H1 (cell line): ENCODE measurements around the gene FAM240A. TPM values are rescaled to one million over a fixed set of nuclear protein-coding genes. Genes with fewer than 3 reads are reported as not detected.
A peak's percentile ranks its signal among the peaks of the same experiment; 100 is the strongest.

Experiments used
- CTCF ChIA-PET: fragments of 300-600 bp; sonication (Branson Sonifier 250); formaldehyde crosslinking; loops from one replicate; lab custom pipeline; 2021; ENCODE audit not compliant: partially characterized antibody; lab: Charles Lee
- POLR2A ChIA-PET: fragments of 300-600 bp; sonication (Branson Sonifier 250); formaldehyde crosslinking; loops from one replicate; lab custom pipeline; 2021; ENCODE audit warnings: inconsistent platforms; ENCODE audit not compliant: partially characterized antibody; lab: Charles Lee
- DNase-seq, 2 experiments: peaks; one replicate each; pipeline versions ENCODE4 v3.0.0 to v3.0.0-alpha.2; 2010 to 2022; ENCODE audit warnings: low spot score in 2 of 2, low read depth in 1 of 2, mixed read lengths in 1 of 2
- FAIRE-seq: peaks from 2 replicates; lab custom pipeline; 2011; peaks lifted over from hg19 to GRCh38; lab: Jason Lieb, UNC
- H2AFZ ChIP-seq: 2 replicates; pipeline ENCODE4 v1.8.1; 2012; ENCODE audit warnings: low read length, inconsistent platforms
- H2AK5ac ChIP-seq: 2 replicates; pipeline ENCODE4 v1.6.1; 2013; ENCODE audit warnings: low read depth, low read length
- H2BK120ac ChIP-seq: replicated peaks from 2 replicates; pipeline ENCODE3; 2013; ENCODE audit warnings: low read depth, low read length, inconsistent platforms
- H2BK12ac ChIP-seq: 2 replicates; pipeline ENCODE4 v1.6.1; 2013; ENCODE audit warnings: low read depth, low read length
- H2BK15ac ChIP-seq: 2 replicates; pipeline ENCODE4 v1.6.1; 2013; ENCODE audit warnings: low read length
- H2BK20ac ChIP-seq: 2 replicates; pipeline ENCODE4 v1.6.1; 2013; ENCODE audit warnings: low read length
- H2BK5ac ChIP-seq: 2 replicates; pipeline ENCODE4 v1.6.1; 2013; ENCODE audit warnings: low read depth, low read length
- H3K14ac ChIP-seq: 2 replicates; pipeline ENCODE4 v1.6.1; 2013; ENCODE audit warnings: inconsistent platforms; ENCODE audit not compliant: insufficient read length
- H3K18ac ChIP-seq: 2 replicates; pipeline ENCODE4 v1.6.1; 2013; ENCODE audit warnings: low read length; ENCODE audit errors: extremely low read depth
- H3K23ac ChIP-seq: 2 replicates; pipeline ENCODE4 v1.6.1; 2013; ENCODE audit warnings: inconsistent platforms; ENCODE audit not compliant: insufficient read length
- H3K23me2 ChIP-seq: 2 replicates; pipeline ENCODE4 v1.6.1; 2013; ENCODE audit warnings: low read depth, low read length
- H3K27ac ChIP-seq: 2 replicates; pipeline ENCODE4 v1.6.1; 2011; ENCODE audit warnings: low read depth, low read length, inconsistent platforms
- H3K27me3 ChIP-seq, 4 experiments: replicated peaks in 1 of 4; 1 replicate in 1 of 4; 2 replicates in 3 of 4; pipeline versions ENCODE4 v1.6.1 to v1.8.1; 2011 to 2013; ENCODE audit warnings: low read length in 3 of 4, mild to moderate bottlenecking in 3 of 4, inconsistent platforms in 2 of 4, mixed read lengths in 2 of 4, moderate library complexity in 1 of 4; ENCODE audit not compliant: control insufficient read depth in 3 of 4, insufficient read depth in 3 of 4; ENCODE audit errors: extremely low read depth in 1 of 4
- H3K36me3 ChIP-seq, 4 experiments: 2 replicates each; pipeline versions ENCODE4 v1.6.1 to v1.8.1; 2011 to 2013; ENCODE audit warnings: mild to moderate bottlenecking in 4 of 4, low read length in 3 of 4, moderate library complexity in 2 of 4, control low read depth in 1 of 4, inconsistent platforms in 1 of 4; ENCODE audit not compliant: insufficient read depth in 4 of 4, control insufficient read depth in 2 of 4
- H3K4ac ChIP-seq: replicated peaks from 2 replicates; pipeline ENCODE3; 2013; ENCODE audit warnings: low read length, low read depth, mixed read lengths, inconsistent platforms; ENCODE audit not compliant: insufficient read length
- H3K4me1 ChIP-seq, 4 experiments: replicated peaks in 1 of 4; 1 replicate in 1 of 4; 2 replicates in 3 of 4; pipeline versions ENCODE4 v1.6.1 to v1.8.1; 2011 to 2013; ENCODE audit warnings: low read length in 3 of 4, inconsistent platforms in 2 of 4, mixed read lengths in 1 of 4; ENCODE audit not compliant: insufficient read depth in 4 of 4, control insufficient read depth in 3 of 4
- H3K4me2 ChIP-seq, 2 experiments: 2 replicates each; pipeline versions ENCODE4 v1.6.1 to v1.8.1; 2011 to 2013; ENCODE audit warnings: low read depth in 2 of 2, low read length in 2 of 2, control low read depth in 1 of 2, inconsistent platforms in 1 of 2, mild to moderate bottlenecking in 1 of 2; ENCODE audit not compliant: insufficient read depth in 1 of 2
- H3K4me3 ChIP-seq, 4 experiments: fragments of 200-600, 300-600 bp in 1 of 4; sonication (generic), shearing (Covaris generic), sonication (Bioruptor Twin) in 1 of 4; 2 replicates each; pipeline versions ENCODE4 v1.5.1 to v1.8.1; 2011 to 2016; ENCODE audit warnings: low read length in 4 of 4, low read depth in 3 of 4, control low read depth in 2 of 4, inconsistent platforms in 2 of 4, mild to moderate bottlenecking in 2 of 4, mixed read lengths in 1 of 4, moderate library complexity in 1 of 4; ENCODE audit not compliant: insufficient read depth in 2 of 4; ENCODE audit errors: extremely low read depth in 1 of 4
- H3K56ac ChIP-seq: replicated peaks from 2 replicates; pipeline ENCODE3; 2013; ENCODE audit warnings: low read depth, mild to moderate bottlenecking, mixed read lengths, low read length, inconsistent platforms; ENCODE audit not compliant: insufficient read length
- H3K79me1 ChIP-seq: 2 replicates; pipeline ENCODE4 v1.6.1; 2013; ENCODE audit warnings: low read depth, low read length, control low read depth
- H3K79me2 ChIP-seq, 2 experiments: 2 replicates each; pipeline versions ENCODE4 v1.6.1 to v1.8.1; 2012 to 2013; ENCODE audit warnings: low read length in 2 of 2, mild to moderate bottlenecking in 2 of 2, inconsistent platforms in 1 of 2; ENCODE audit not compliant: insufficient read depth in 2 of 2, control insufficient read depth in 1 of 2
- H3K9ac ChIP-seq, 4 experiments: replicated peaks in 1 of 4; 1 replicate in 1 of 4; 2 replicates in 3 of 4; pipeline versions ENCODE4 v1.6.1 to v1.8.1; 2011 to 2013; ENCODE audit warnings: low read depth in 3 of 4, low read length in 3 of 4, control low read depth in 2 of 4, mild to moderate bottlenecking in 2 of 4, moderate library complexity in 2 of 4, inconsistent platforms in 1 of 4; ENCODE audit errors: extremely low read depth in 1 of 4
- H3K9me3 ChIP-seq, 2 experiments: 2 replicates each; pipeline versions ENCODE4 v1.6.1 to v1.8.1; 2012 to 2013; ENCODE audit warnings: mild to moderate bottlenecking in 2 of 2, moderate library complexity in 2 of 2, control low read depth in 1 of 2, inconsistent platforms in 1 of 2, low read depth in 1 of 2, low read length in 1 of 2, mixed read lengths in 1 of 2; ENCODE audit not compliant: insufficient read depth in 2 of 2
- H4K20me1 ChIP-seq, 2 experiments: replicated peaks in 1 of 2; 2 replicates each; pipeline versions ENCODE3 to v1.8.1; 2011 to 2013; ENCODE audit warnings: inconsistent platforms in 2 of 2, low read length in 2 of 2, mild to moderate bottlenecking in 1 of 2; ENCODE audit not compliant: insufficient read depth in 2 of 2, control insufficient read depth in 1 of 2
- H4K5ac ChIP-seq: 2 replicates; pipeline ENCODE4 v1.6.1; 2013; ENCODE audit warnings: low read length, low read depth, mixed read lengths, inconsistent platforms; ENCODE audit not compliant: insufficient read length
- H4K8ac ChIP-seq: 2 replicates; pipeline ENCODE4 v1.8.0; 2013; ENCODE audit warnings: mild to moderate bottlenecking, moderate library complexity, low read length, inconsistent platforms; ENCODE audit not compliant: insufficient read depth; ENCODE audit errors: extremely low read depth
- H4K91ac ChIP-seq: replicated peaks from 2 replicates; pipeline ENCODE3; 2013; ENCODE audit warnings: low read length, mixed read lengths, inconsistent platforms; ENCODE audit not compliant: insufficient read length
- BACH1 ChIP-seq: IDR thresholded peaks from 2 replicates; pipeline ENCODE4 v1.6.1; 2012; ENCODE audit warnings: low read length, improper control_type of control experiment
- MAFK ChIP-seq: IDR thresholded peaks from 2 replicates; pipeline ENCODE4 v1.6.1; 2012; ENCODE audit warnings: low read depth, mild to moderate bottlenecking, improper control_type of control experiment, low read length
- POLR2AphosphoS5 ChIP-seq: IDR thresholded peaks from 2 replicates; pipeline ENCODE4 v1.6.1; 2011; ENCODE audit warnings: low read depth, low read length
- POU5F1 ChIP-seq: IDR thresholded peaks from 2 replicates; pipeline ENCODE4 v1.6.1; 2011; ENCODE audit warnings: low read depth, mild to moderate bottlenecking, low read length, moderate library complexity
- RFX5 ChIP-seq: IDR thresholded peaks from 2 replicates; pipeline ENCODE4 v1.6.1; 2011; ENCODE audit warnings: low read depth, low read length, improper control_type of control experiment, borderline replicate concordance
- SUZ12 ChIP-seq: fragments of 200-600 bp; sonication (generic); IDR thresholded peaks from 2 replicates; pipeline ENCODE4 v1.6.1; 2012; ENCODE audit warnings: mild to moderate bottlenecking, inconsistent platforms, low read length, moderate library complexity, mixed read lengths
- ZNF274 ChIP-seq: IDR thresholded peaks from 2 replicates; pipeline ENCODE4 v1.7.0; 2012; ENCODE audit warnings: low read length, borderline replicate concordance; ENCODE audit errors: extremely low read depth
- WGBS, 2 experiments: shearing (Covaris generic) in 1 of 2; methylation state at CpG; one replicate each; pipeline versions ENCODE4 v1.1.6 to v1.1.7; 2013 to 2015; ENCODE audit warnings: low lambda C conversion rate in 2 of 2, mixed read lengths in 2 of 2, inconsistent platforms in 1 of 2, low coverage in 1 of 2, missing lambda C conversion rate in 1 of 2; ENCODE audit not compliant: insufficient replicate concordance in 2 of 2, insufficient coverage in 1 of 2, insufficient read length in 1 of 2; ENCODE audit errors: extremely low coverage in 1 of 2, missing lambda C conversion rate in 1 of 2; 5-methylcytosine and 5-hydroxymethylcytosine counted together
- polyA plus RNA-seq, 7 experiments: library from polyadenylated mRNA; depleted of rRNA in 3 of 7; stranded (reverse) in 5 of 7; unstranded in 2 of 7; fragments of >200 nt in 5 of 7; fragments of 200-250 nt in 2 of 7; gene quantifications; 1 replicate in 5 of 7; 2 replicates in 1 of 7; 4 replicates in 1 of 7; pipeline versions ENCODE4 v1.2.1 to v1.2.3, GENCODE V29; 2011 to 2013; ENCODE audit warnings: missing spikeins in 2 of 7, mixed read lengths in 2 of 7
- total RNA-seq: library from RNA; stranded (reverse); fragmentation: NEBNext Ultra II Directional; extraction: Animal tissue kit (Norgen Biotek cat#: 25700); gene quantifications from 2 replicates; pipeline ENCODE4 v1.2.1, GENCODE V29; 2021
- TF ChIP-seq, protein P1 (sequence below): IDR thresholded peaks from 2 replicates; pipeline ENCODE4 v1.6.1; 2012; ENCODE audit warnings: inconsistent platforms
- TF ChIP-seq, protein P2 (sequence below): IDR thresholded peaks from 2 replicates; pipeline ENCODE4 v1.6.1; 2012; ENCODE audit warnings: inconsistent platforms

The FAM240A gene
- total and polyA plus RNA-seq, 2 of the 8 experiments (the other 6 are each of a cell fraction or from before 2014, with no cell fraction given): 0.08 TPM; not detected in 1

DNA sequence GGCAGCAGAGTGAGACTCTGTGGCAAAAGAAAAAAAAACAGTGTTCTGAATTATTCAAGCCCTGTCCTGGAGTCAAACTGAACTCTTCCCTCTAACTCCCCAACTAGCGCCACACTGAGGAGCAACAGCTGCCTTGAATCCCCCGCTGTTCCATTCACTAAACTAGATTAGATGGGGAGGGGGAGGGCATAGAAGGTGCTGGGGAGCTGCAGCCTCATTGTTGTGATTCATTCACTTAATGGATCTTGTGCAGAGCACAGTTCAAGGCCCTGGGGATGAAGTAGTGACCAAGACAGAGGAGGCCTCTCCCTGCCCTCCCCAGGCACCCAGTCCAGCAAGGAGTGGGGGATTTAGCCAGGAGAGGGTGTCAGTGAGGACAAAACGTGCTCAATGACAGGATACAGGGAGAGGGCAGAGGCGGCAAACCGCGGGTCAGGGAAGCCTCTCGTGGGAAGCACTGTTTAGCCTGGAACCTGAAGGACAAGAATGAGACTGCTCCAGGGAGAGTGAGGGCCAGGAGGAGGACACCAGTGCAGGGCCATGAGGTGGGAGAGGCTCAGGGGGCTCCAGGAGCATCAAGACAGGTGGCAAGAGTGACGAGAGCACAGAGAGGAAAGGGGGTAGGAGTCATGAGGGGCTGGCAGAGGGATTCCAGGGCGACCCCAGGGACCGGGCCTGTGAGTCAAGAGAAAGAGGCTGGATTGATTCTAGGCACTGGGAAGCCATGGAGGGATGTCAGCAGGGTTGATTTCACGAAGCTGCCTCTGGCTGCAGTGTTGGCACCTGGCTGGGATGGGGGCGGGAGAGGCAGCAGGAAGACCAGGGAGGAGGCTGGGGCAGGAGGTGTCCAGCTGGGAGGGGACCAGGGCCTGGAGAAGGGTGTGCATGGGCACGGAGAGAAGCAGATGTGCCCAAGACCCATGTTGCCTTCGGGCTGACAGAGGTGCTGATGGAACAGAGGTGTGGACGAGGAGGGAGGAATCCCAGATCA is 49.7 kb downstream of the FAM240A start:
- peak overlapping the region; percentile 77; the same call in 1 of the 2 replicates for H2BK12ac ChIP-seq
- no peaks in the 10 kb centered on the region for H4K20me1 ChIP-seq
- peak overlapping the region; percentile 47; the same call in 1 of the 2 replicates for H2BK5ac ChIP-seq
- H4K91ac ChIP-seq: peak overlapping the region; percentile 92
- no peak overlapping the region; a peak in 1 of 7 replicates for H3K9ac ChIP-seq
- H3K56ac ChIP-seq: no peak overlapping the region
- H3K14ac ChIP-seq: peak overlapping the region; percentile 16
- peak overlapping the region; percentile 83; the same call in 1 of the 2 replicates for H2BK15ac ChIP-seq
- no peak overlapping the region for H3K27ac ChIP-seq
- no peaks in the 10 kb centered on the region for H3K36me3 ChIP-seq
- peak overlapping the region; percentile 37 for H4K5ac ChIP-seq
- peak overlapping the region; percentile 95 for H3K18ac ChIP-seq
- FAIRE-seq (no peak), DNase-seq (peak in 1 of 2 experiments; percentile 61)
- H4K8ac ChIP-seq: 0 out of 2 replicates have a peak overlapping the region, but pooled peaks have one; percentile 7
- peaks cover 22 to 41% (median 31%) of the 10 kb centered on the region in 4 experiments for H3K4me1 ChIP-seq
- CTCF ChIA-PET: interaction anchor here (0.7 to 5.7 kb wide), 30 partner anchors 9 to 1378 kb away, joined by 3 to 41 read pairs (median 4); no protein-coding TSS in a partner anchor
- WGBS, 2 experiments: 65% methylated on average over 15 of the region's 15 CpGs; no CpG with 5 or more reads in 1 of the 2 experiments
- H3K79me1 ChIP-seq: no peaks in the 10 kb centered on the region
- no peaks in the 10 kb centered on the region; a peak in 1 of 7 replicates for H3K27me3 ChIP-seq
- no peak overlapping the region for H3K4me3 ChIP-seq
- H3K23me2 ChIP-seq: no peaks in the 10 kb centered on the region
- H3K4ac ChIP-seq: peak overlapping the region; percentile 16
- H2AK5ac ChIP-seq: peak overlapping the region; percentile 43; the same call in 1 of the 2 replicates
- peak overlapping the region; percentile 78 for H2BK120ac ChIP-seq
- peak overlapping the region; percentile 96 for H2BK20ac ChIP-seq
- H3K9me3 ChIP-seq: no peaks in the 10 kb centered on the region
- H2AFZ ChIP-seq: no peak overlapping the region
- no peak overlapping the region for H3K23ac ChIP-seq
- H3K79me2 ChIP-seq: no peaks in the 10 kb centered on the region
- POLR2A ChIA-PET: interaction anchor here (0.6 to 4.2 kb wide), 4 partner anchors 17 to 1668 kb away, joined by 3 to 23 read pairs (median 5); no protein-coding TSS in a partner anchor
- H3K4me2 ChIP-seq: peak overlapping the region; percentile 10 to 37; a peak in 3 of 4 replicates
- TF ChIP-seq BACH1 (no peak), MAFK (no peak), POU5F1 (no peak), RFX5 (no peak), ZNF274 (no peak), POLR2AphosphoS5 (no peak), SUZ12 (no peak)
- TF ChIP-seq, protein P1, sequence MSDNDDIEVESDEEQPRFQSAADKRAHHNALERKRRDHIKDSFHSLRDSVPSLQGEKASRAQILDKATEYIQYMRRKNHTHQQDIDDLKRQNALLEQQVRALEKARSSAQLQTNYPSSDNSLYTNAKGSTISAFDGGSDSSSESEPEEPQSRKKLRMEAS: no peak; the same call in 1 of the 2 replicates
- TF ChIP-seq, protein P2, sequence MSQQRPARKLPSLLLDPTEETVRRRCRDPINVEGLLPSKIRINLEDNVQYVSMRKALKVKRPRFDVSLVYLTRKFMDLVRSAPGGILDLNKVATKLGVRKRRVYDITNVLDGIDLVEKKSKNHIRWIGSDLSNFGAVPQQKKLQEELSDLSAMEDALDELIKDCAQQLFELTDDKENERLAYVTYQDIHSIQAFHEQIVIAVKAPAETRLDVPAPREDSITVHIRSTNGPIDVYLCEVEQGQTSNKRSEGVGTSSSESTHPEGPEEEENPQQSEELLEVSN: 0 out of 2 replicates have a peak, but pooled peaks have one; percentile 35
